Measurements from ENCODE around the gene RFFL.

GRCh38 chr17:35076874-35077273, 13.4 kb upstream of the RFFL start:
- TF ChIP-seq POLR2A (IDR thresholded peaks at IDR 0.05) (no peak), POLR2AphosphoS5 (IDR thresholded peaks at IDR 0.05) (no peak)
- TF ChIP-seq, protein P1, sequence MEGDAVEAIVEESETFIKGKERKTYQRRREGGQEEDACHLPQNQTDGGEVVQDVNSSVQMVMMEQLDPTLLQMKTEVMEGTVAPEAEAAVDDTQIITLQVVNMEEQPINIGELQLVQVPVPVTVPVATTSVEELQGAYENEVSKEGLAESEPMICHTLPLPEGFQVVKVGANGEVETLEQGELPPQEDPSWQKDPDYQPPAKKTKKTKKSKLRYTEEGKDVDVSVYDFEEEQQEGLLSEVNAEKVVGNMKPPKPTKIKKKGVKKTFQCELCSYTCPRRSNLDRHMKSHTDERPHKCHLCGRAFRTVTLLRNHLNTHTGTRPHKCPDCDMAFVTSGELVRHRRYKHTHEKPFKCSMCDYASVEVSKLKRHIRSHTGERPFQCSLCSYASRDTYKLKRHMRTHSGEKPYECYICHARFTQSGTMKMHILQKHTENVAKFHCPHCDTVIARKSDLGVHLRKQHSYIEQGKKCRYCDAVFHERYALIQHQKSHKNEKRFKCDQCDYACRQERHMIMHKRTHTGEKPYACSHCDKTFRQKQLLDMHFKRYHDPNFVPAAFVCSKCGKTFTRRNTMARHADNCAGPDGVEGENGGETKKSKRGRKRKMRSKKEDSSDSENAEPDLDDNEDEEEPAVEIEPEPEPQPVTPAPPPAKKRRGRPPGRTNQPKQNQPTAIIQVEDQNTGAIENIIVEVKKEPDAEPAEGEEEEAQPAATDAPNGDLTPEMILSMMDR (IDR thresholded peaks at IDR 0.05) = no peak
